SJSA1 (cell line): ENCODE results near the gene NELL1. TPM values are rescaled to one million over a fixed set of nuclear protein-coding genes. Genes with fewer than 3 reads are reported as not detected.

Source experiments
- DNase-seq, 2 experiments: peaks; one replicate each; pipeline ENCODE4 v3.0.0-alpha.2; 2015 to 2020; ENCODE audit warnings: low spot score in 2 of 2, low read depth in 1 of 2
- H3K27ac ChIP-seq: fragments of 250-450 bp; sonication (Bioruptor Pico); 2 replicates; pipeline ENCODE4 v1.5.1; 2020; ENCODE audit warnings: mild to moderate bottlenecking, moderate library complexity
- H3K27me3 ChIP-seq: fragments of 250-450 bp; sonication (Bioruptor Pico); replicated peaks from 2 replicates; pipeline ENCODE4 v1.5.1; 2020; ENCODE audit warnings: mild to moderate bottlenecking, moderate library complexity
- H3K36me3 ChIP-seq: fragments of 250-450 bp; sonication (Bioruptor Pico); 2 replicates; pipeline ENCODE4 v1.5.1; 2020; ENCODE audit warnings: mild to moderate bottlenecking
- H3K4me1 ChIP-seq: fragments of 250-450 bp; sonication (Bioruptor Pico); replicated peaks from 2 replicates; pipeline ENCODE4 v1.6.1; 2021; ENCODE audit warnings: mild to moderate bottlenecking
- H3K4me3 ChIP-seq: fragments of 250-450 bp; sonication (Bioruptor Pico); 2 replicates; pipeline ENCODE4 v1.5.1; 2020; ENCODE audit warnings: mild to moderate bottlenecking
- H3K9me3 ChIP-seq: fragments of 250-450 bp; sonication (Bioruptor Pico); replicated peaks from 2 replicates; pipeline ENCODE4 v1.5.1; 2020; ENCODE audit warnings: mild to moderate bottlenecking
- total RNA-seq: library from RNA; depleted of rRNA; stranded (reverse); fragments of >200 nt; shearing (Covaris generic); gene quantifications from 2 replicates; pipeline ENCODE4 v1.2.3, GENCODE V29; 2014

The NELL1 gene
- total RNA-seq, 1 experiment from 2014 or later: not detected

DNA sequence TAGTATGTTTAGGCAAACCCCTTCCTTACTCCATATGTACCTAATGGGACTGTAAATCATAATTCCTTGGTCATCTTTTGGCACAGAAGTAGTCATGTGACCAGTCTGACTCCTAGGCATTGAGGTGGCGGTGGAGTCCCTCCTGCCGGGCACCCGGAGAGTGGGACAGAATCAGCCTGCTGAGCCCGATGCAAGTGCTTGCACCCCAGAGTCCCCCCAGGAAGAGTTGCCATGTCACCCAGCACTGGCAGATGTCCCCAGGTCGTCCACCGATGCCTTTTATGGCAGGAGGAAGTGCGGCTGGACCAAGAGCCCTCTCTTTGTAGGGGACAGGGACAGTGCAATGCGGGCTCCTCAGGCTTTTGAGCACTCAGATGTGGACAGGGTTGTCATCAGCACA lies 500.3 kb downstream of the NELL1 start:
- H3K27ac ChIP-seq: no peak overlapping the region
- no peak overlapping the region for H3K4me3 ChIP-seq
- no peak for DNase-seq
- H3K9me3 ChIP-seq: no peaks in the 10 kb centered on the region; the same call in none of the 2 replicates
- H3K4me1 ChIP-seq: no peaks in the 10 kb centered on the region
- no peaks in the 10 kb centered on the region for H3K36me3 ChIP-seq
- no peaks in the 10 kb centered on the region for H3K27me3 ChIP-seq

- Histone ChIP-seq H3K4me3 (no peak overlapping the region), H3K9me3 (no peaks in the 10 kb centered on the region; the same call in 1 of the 2 replicates), H3K27ac (no peak overlapping the region), H3K36me3 (no peaks in the 10 kb centered on the region), H3K27me3 (no peaks in the 10 kb centered on the region), H3K4me1 (no peaks in the 10 kb centered on the region)
- no peak for DNase-seq
Observed at GRCh38 chr11:21173476-21173875, 504.1 kb downstream of the NELL1 start.

DNA sequence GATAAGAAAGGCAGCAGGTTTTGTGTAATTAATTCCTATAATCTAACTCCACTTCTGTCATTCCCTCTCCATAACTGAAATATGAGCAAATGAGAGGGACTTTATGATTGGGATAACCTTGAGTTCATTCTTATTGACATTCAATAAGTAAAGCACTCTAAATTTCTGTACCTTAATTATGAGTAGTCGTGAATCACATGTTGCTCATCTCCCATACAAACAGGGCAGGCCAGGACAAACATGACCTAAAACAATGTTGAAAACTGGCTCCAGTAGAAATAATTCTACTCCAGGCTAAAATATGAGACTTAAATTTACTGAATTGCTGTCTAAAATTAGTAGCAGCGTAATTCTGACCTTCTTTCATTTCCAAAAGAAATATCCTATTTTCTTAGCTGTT lies 505.4 kb downstream of the NELL1 start:
- DNase-seq: no peak
- H3K4me1 ChIP-seq: no peaks in the 10 kb centered on the region
- no peaks in the 10 kb centered on the region; the same call in 1 of the 2 replicates for H3K9me3 ChIP-seq
- H3K27ac ChIP-seq: no peak overlapping the region
- no peaks in the 10 kb centered on the region for H3K27me3 ChIP-seq
- no peaks in the 10 kb centered on the region for H3K36me3 ChIP-seq
- H3K4me3 ChIP-seq: no peak overlapping the region

- Histone ChIP-seq H3K27ac (no peak overlapping the region), H3K9me3 (no peaks in the 10 kb centered on the region; the same call in 1 of the 2 replicates), H3K4me1 (no peaks in the 10 kb centered on the region), H3K4me3 (no peak overlapping the region), H3K36me3 (no peaks in the 10 kb centered on the region), H3K27me3 (no peaks in the 10 kb centered on the region)
- no peak for DNase-seq
Observed at GRCh38 chr11:21177379-21177778, 508.0 kb downstream of the NELL1 start.

GRCh38 chr11:21179770-21180169 lies 510.4 kb downstream of the NELL1 start:
- Histone ChIP-seq H3K27me3 (no peaks in the 10 kb centered on the region), H3K4me1 (no peaks in the 10 kb centered on the region), H3K9me3 (no peaks in the 10 kb centered on the region), H3K27ac (no peak overlapping the region), H3K4me3 (no peak overlapping the region), H3K36me3 (no peaks in the 10 kb centered on the region)
- no peak for DNase-seq

- no peaks in the 10 kb centered on the region for H3K4me1 ChIP-seq
- H3K27ac ChIP-seq: no peak overlapping the region
- no peak for DNase-seq
- H3K27me3 ChIP-seq: no peaks in the 10 kb centered on the region
- H3K4me3 ChIP-seq: no peak overlapping the region
- H3K36me3 ChIP-seq: no peaks in the 10 kb centered on the region
- no peaks in the 10 kb centered on the region for H3K9me3 ChIP-seq
Observed at GRCh38 chr11:21180182-21180581, 510.8 kb downstream of the NELL1 start.

DNA sequence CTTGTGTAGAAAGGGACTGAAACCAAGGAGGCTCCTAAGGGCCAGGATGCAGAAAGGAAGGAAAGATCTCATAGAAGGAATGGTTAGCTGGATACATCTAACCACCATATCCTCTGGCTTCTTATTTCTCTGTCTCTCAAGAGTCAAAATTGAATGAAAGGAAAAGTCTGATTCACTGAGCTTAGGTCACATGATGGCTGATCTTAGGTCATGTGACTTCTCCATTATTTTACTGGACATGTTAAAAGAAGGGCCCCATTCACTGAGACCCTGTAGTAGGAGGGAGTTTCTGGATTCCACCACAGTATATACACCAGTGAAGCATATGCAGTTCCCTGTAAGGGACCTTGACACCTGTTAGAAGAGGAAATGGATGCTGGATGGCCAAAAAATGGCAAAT lies 516.6 kb downstream of the NELL1 start:
- no peaks in the 10 kb centered on the region for H3K36me3 ChIP-seq
- DNase-seq: no peak

DNA sequence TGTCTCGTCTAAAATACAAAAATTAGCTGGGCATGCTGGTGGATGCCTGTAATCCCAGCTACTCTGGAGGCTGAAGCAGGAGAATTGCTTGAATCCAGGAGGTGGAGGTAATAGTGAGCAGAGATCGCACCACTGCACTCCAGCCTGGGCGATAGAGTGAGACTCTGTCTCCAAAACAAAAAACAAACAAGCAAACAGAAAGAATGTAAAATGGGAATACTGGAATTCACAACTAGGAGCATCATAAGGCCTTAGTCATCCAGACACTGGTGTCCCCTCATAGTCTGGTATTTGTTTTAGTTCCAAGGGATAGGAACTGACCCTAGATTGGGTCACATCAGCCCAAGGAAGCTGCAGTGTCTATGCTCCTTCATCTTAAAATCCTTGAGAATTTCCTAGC lies 520.8 kb downstream of the NELL1 start:
- H3K27ac ChIP-seq: no peak overlapping the region
- H3K9me3 ChIP-seq: no peaks in the 10 kb centered on the region
- H3K4me3 ChIP-seq: no peak overlapping the region
- H3K4me1 ChIP-seq: no peaks in the 10 kb centered on the region
- H3K36me3 ChIP-seq: no peaks in the 10 kb centered on the region
- DNase-seq: no peak
- no peaks in the 10 kb centered on the region for H3K27me3 ChIP-seq

More for the DNA sequence above, 516.6 kb downstream of the NELL1 start:
- H3K4me1 ChIP-seq: no peaks in the 10 kb centered on the region
- H3K4me3 ChIP-seq: no peak overlapping the region
- H3K9me3 ChIP-seq: no peaks in the 10 kb centered on the region
- H3K27me3 ChIP-seq: no peaks in the 10 kb centered on the region
- no peak overlapping the region for H3K27ac ChIP-seq

DNA sequence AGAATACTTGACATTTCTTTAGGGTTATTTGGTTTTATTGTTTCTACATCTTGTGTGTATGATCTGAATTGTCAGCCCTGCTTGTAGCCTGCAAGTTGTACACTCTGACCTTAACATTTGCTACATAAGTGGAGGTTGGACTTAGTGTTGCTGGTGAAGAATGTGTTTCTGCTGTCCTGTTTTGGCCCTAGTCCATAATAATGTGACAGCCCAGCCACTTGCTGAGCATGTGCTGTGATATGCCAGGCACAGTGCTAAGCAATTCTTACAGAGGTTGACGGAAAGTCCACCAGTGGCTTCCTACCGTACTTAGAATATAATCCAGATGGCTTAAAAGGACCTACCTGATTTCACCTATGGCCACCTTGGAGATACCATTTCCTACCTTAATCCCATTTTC lies 526.6 kb downstream of the NELL1 start:
- no peaks in the 10 kb centered on the region for H3K36me3 ChIP-seq
- no peak for DNase-seq
- no peak overlapping the region for H3K27ac ChIP-seq
- H3K27me3 ChIP-seq: no peaks in the 10 kb centered on the region
- H3K9me3 ChIP-seq: no peaks in the 10 kb centered on the region; the same call in 1 of the 2 replicates
- H3K4me1 ChIP-seq: no peaks in the 10 kb centered on the region
- H3K4me3 ChIP-seq: no peak overlapping the region

- no peak for DNase-seq
- Histone ChIP-seq H3K4me1 (no peaks in the 10 kb centered on the region), H3K9me3 (no peaks in the 10 kb centered on the region; the same call in 1 of the 2 replicates), H3K27me3 (no peaks in the 10 kb centered on the region), H3K4me3 (no peak overlapping the region), H3K27ac (no peak overlapping the region), H3K36me3 (no peaks in the 10 kb centered on the region)
Observed at GRCh38 chr11:21198498-21198897, 529.1 kb downstream of the NELL1 start.

- Histone ChIP-seq H3K4me1 (no peaks in the 10 kb centered on the region), H3K27me3 (no peaks in the 10 kb centered on the region), H3K36me3 (no peaks in the 10 kb centered on the region), H3K9me3 (no peaks in the 10 kb centered on the region; the same call in 1 of the 2 replicates), H3K27ac (no peak overlapping the region), H3K4me3 (no peak overlapping the region)
- no peak for DNase-seq
Observed at GRCh38 chr11:21205205-21205604, 535.8 kb downstream of the NELL1 start.

DNA sequence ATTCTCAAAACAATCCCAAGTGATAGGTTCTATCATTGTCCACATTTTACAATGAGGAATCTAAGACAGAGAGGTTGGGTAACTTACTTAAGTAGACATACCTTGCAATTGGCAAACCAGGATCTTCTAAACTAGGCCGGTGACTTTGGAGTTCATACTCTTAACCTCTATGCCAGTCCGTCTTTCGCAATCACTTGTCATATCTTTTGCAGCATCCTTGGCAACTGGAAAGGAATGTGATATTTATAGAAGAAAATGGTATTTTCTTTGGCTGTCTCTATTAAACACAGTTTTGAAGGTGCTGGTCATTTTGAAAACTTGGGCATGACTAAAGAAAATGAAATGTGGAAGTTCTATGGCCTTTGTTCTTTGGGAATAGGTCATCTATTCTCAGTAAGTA lies 556.5 kb downstream of the NELL1 start:
- DNase-seq: no peak
- no peaks in the 10 kb centered on the region for H3K27me3 ChIP-seq
- no peaks in the 10 kb centered on the region for H3K36me3 ChIP-seq
- no peak overlapping the region for H3K27ac ChIP-seq
- H3K4me3 ChIP-seq: no peak overlapping the region
- H3K4me1 ChIP-seq: no peaks in the 10 kb centered on the region
- H3K9me3 ChIP-seq: no peaks in the 10 kb centered on the region

GRCh38 chr11:21229224-21229623 lies 559.8 kb downstream of the NELL1 start:
- no peaks in the 10 kb centered on the region for H3K27me3 ChIP-seq
- no peaks in the 10 kb centered on the region for H3K36me3 ChIP-seq
- H3K4me3 ChIP-seq: no peak overlapping the region
- no peaks in the 10 kb centered on the region for H3K9me3 ChIP-seq
- DNase-seq: no peak
- no peak overlapping the region for H3K27ac ChIP-seq
- H3K4me1 ChIP-seq: no peaks in the 10 kb centered on the region

DNA sequence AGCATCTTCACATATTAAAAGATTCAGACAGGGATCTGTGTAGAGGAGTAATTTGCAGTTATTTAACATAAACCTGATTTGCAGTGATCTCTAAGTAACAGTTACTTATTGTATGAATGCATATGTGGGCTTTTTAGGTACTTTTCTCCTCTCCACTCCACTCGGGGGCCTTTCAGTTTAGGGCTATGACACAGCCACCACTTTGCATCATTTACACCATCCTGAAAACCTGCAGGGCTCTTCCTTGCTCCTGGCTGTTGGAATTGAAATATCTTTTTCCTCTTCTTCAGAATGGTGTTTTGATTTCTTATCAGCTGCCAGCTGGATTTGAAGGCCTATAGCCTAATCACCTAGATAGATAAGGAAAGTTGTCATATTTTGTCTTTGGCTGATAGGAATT lies 580.8 kb downstream of the NELL1 start:
- no peak for DNase-seq
- Histone ChIP-seq H3K27ac (no peak overlapping the region), H3K9me3 (0 out of 2 replicates have a peak, but pooled peaks cover 2% of the 10 kb centered on the region), H3K27me3 (no peaks in the 10 kb centered on the region), H3K4me1 (no peaks in the 10 kb centered on the region), H3K36me3 (no peaks in the 10 kb centered on the region), H3K4me3 (no peak overlapping the region)

DNA sequence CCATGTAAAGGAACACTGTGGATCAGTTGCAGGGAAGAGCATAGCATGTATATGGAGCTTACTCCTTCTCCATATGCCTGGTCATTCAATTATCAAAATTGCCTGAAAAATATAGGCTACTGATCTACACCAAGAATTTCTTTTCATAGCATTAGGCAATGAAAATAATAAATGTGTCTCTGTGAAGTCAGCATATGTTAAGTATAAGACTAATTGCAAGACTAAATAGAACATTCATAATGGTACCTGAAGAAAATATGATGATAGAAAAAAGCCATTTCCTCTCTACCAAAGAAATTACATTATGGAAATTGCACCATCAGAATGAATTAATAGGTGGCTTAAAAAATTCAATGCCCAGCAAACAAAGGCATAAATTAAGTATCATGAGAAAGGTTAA lies 584.7 kb downstream of the NELL1 start:
- Histone ChIP-seq H3K27me3 (no peaks in the 10 kb centered on the region), H3K4me1 (no peaks in the 10 kb centered on the region), H3K36me3 (no peaks in the 10 kb centered on the region), H3K9me3 (0 out of 2 replicates have a peak, but pooled peaks cover 2% of the 10 kb centered on the region), H3K4me3 (no peak overlapping the region), H3K27ac (no peak overlapping the region)
- no peak for DNase-seq
